NCI-H2227 (cell line): ENCODE measurements around the gene TARBP1.

Experiments
- DNase-seq: peaks from one replicate; lab custom pipeline; 2025; ENCODE audit not compliant: unreplicated experiment; lab: John Stamatoyannopoulos, UW

The TARBP1 gene

DNA sequence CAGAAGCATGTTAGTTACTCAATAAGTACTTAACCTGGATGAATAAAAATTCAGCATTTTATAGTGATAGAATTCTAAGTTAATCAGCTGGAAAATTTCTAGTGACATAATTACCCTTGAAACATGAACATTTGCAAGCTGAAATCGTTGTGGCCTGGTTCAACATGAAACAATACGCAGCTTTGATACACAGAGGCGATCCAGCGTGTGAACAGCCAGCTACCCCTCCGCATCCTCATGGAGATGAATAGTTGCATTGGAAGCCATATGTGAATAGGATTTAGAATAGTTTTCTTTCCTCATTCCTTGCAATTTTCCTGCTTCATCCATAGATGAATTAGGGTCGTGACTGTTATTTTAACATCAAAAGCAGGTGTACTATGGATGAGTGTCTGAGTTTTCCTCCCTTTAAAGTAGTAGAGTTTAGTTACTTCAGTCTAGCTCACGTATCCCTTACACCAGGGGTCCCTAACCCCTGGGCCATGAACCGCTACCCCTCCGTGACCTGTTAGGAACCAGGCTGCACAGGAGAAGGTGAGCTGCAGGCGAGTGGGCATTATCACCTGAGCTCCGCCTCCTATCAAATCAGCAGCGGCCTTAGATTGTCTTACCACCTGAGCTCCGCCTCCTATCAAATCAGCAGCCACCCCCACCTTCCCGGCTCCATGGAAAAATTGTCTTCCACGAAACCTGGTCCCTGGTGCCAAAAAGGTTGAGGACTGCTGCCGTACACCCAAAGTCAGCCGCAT, 6.2 kb upstream of the TARBP1 start:
- DNase-seq: no peak

DNA sequence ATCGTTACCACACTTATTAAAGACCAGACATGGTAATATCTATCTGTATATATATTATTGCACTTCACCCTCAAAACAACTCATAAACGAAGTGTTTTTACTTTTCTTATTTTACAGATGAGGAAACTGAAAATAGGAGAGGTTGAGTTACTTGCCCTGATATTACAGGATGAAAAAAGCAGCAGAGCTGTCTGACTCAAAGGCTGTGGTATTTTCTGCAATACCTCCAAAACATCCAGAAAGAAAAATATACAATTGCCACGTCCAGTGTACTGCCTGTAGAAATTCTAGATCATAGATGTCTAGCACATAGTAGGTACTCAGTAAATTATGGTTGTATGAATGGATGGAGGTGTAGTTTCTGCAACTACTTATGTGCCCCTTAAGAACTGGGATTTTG, 5.2 kb upstream of the TARBP1 start:
- DNase-seq: no peak

DNA sequence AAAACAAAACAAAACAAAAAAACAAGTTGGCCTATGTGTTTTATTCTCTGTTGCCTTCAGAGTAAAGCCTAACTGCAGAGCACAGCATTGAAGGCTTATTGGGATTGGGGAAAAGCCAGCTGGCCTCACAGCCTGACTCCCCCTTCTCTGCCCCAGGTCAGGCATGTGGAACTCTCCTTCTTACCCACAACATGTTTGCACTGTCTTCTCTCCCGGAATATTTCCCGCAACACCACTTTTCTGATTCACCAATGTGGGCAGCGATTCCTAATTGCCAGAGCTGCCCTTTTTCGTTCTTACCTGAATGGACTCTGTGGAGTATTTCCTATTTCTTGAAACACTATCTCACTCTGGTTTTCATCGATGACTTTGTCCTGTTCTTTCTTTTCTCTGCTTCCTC, 2.8 kb upstream of the TARBP1 start:
- no peak for DNase-seq

DNA sequence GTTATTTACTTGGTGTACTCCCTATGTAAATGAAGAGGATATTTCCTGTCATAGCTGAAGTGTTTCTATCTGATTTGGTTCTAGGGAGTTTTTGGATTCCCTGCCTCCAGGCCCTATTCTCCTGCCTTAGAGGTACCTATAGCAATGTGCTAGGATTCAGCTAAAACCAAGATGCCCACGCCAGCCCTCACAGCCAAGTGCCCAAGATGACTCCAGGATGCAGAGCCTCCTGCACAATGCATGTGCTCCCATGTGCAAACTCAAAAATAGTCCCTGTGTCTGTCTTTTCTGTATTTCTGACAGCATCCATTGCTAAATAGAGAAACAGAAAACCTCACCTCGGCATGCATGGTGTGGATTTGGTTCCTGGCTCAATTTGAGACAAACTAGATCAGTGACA, 887 bp upstream of the TARBP1 start:
- DNase-seq: no peak

DNA sequence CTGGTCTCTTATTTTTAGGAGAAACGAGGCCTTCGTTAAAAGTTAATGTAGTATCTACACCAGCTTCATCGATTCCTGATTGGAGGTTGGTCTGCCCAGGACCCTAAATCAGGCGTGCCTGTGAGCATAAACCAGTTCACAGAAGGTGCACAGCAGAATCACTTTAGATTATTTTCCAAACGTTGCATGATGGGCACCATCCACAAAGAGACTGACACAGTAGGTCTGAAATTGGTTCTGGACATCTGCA, 256 bp upstream of the TARBP1 start:
- no peak for DNase-seq

DNA sequence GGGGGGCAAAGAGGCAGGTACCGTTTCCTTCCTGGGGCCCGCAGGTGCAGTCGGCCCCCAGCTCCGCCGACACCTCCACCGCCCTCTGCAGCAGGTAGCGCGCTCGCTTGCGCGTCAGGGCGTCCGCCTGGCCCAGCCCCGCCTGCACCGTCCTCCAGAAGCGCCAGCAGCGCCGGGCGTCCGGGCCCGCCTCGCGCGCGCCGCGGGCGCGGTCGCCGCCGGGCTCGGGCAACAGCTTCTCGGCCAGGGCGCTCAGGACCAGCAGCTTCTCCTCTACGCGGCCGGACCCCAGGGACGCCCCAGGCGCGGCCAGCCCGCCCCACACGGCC, 863 bp downstream of the TARBP1 start:
- peak; percentile 77 for DNase-seq

DNA sequence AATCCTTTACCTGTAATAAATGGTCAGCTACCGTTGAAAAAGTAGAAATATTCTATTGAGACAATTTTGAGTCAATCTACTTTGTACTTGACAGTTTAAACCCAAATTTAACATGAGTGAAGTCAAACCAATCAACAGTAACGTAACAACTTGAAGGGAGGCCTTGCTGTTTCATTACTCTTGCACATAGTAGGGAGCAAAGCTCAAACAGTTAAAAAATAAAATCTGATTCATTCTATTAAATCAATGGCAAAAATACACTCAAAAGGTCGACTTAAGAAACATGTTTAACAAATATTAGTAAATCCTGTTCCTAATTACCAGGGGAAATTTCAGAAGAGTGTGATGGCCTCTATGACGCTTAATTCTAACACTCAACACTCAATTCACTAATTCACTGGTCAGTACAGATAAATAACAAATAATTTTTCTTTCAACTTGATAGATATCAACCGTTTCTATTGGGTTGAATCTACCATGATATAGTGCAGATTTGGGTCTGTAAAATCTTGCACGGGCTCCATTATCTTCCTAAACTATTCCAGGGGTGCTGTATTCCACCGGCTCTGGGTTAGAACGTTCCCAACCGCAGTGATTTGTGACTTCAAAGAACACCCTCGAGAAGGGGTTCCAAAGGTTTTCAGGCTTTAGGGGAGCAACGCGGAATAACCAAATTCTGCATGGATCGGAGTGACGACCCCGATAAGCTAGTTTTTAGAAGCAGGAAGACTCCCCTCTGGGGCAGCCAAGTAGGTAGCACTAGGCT, 1.4 kb downstream of the TARBP1 start:
- no peak for DNase-seq

DNA sequence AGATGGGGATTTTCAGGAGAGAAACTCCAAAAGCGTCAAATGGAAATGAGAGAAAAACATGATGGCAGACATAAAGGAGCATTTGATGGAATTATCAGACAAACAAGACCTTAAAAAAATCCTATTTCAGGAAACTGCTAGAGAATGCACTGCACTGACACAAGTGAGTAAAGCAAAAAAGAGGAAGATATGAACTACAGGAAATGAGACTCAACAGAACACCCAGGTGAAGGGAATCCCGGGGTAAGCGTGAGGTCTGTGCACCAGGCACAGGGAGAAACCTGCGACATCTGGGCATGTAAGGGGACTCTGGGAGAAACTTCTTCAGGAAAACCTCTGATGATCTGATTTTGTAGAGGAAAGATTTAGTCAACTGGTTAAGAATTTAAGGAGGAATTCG, 2.8 kb downstream of the TARBP1 start:
- no peak for DNase-seq

DNA sequence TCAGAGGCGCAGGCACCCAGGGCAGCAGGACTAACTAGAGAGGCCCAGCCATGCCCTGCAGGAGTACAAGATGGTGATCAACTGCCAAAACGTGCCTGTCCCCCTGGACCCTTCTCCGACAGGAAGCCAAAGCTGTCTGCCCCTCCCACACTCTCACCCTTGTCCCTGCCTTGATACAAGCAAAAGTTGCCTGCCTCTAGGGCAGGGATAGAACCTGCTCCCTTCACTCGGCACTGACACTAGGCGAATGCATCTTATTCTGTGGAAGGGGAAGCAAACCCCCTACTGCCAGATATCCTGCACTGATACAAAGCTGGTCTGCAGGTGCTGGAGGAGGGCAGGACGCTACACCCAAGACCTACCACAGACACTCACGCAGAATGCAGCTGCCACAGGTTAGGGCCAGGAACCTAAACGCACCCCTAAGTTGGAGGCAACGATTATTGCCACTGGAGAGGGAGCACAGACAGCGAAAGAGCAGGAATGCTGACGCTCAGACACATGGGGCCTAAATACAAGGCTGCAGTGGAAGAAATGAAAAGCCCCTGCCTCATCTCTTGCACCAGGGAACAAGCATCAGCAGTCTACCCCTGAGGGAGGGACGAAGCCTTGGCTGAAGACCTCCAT, 3.7 kb downstream of the TARBP1 start:
- no peak for DNase-seq

DNA sequence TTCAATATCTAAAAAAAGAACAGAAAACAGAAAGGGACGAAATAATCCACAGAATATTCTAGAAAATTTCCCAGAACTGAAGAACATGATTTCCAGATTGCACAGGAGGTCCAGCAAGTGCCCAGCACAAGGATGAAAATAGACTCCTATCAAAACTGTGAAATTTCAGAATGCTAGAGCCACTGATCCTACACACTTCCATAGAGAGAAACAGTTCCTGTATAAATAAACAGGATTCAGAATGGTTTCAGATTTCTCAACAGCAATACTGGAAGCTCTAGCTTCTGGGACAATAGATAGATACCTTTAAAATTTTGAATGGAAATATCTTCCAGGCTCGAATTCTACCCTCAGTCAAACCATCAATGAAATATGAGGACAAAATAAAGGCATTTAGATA, 4.6 kb downstream of the TARBP1 start:
- DNase-seq: no peak

DNA sequence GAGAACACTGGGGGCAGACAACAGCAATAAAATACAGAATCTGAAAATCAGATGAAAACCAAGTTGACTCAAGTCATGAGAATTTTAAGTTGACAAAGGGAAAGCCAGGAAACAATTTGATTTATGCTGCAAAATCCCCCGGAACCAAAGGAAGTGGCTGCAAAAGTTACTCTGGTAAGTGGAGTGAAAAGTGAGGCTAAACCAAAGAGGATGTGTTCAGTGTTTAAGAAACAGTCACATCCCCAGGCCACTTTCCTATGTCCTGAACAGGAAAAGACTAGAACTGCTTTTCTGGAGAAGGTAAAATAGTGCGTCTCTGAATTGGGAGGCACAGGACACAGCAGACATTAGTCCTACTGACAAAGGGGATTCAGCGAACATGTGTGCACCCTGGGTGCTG, 5.9 kb downstream of the TARBP1 start:
- no peak for DNase-seq

DNA sequence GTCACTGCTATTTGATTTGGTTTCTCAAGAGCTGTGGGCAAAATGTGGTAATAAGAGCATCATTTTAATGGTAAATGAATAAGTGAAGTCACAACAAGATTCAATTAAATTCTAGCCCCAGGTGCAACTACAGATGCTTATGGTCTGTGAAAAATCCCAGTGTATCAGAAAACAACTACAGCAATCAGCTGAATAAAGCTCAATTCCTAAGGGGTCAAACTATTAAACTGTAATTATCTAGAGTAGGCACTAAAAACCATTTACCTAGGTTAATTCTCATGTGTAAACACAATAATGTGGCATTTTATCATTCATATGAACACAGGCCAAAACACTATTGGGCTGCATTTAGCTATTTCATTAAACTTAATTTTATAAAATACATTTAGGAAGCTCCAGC, 9.6 kb downstream of the TARBP1 start:
- no peak for DNase-seq

DNA sequence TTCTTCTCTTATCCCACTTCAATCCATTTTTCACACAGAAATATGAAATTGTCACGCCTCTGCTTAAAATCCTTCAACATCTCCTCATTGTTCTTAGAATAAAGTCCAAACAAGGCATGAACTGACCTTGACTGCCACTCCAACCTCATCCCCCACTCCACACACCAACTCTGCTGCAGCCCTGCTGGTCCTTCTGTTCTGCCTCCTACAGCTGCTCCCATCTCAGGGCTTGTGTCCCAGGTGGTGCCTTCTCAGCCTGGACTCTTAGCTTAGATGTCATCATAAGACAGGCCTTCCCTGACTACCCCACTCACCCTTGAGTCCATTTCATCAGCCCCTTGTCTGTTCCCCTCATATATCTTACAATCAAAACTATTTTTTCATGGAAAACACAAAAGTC, 10.4 kb downstream of the TARBP1 start:
- no peak for DNase-seq

DNA sequence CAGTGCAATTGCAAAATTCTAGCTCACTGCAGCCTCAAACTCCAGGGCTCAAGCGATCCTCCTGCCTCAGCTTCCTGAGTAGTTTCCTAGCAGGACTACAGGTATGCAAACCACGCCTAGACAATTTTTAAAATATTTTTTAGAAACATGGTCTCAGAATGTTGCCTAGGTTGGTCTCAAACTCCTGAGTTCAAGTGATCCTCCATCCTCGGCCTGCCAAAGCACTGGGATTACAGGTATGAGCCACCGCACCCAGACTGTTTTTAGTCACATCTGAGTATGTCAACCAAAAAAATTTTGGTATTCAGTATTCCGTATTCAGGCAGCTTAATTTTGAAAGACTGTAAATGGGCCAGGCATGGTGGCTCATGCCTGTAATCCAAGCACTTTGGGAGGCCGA, 11.2 kb downstream of the TARBP1 start:
- DNase-seq: no peak

DNA sequence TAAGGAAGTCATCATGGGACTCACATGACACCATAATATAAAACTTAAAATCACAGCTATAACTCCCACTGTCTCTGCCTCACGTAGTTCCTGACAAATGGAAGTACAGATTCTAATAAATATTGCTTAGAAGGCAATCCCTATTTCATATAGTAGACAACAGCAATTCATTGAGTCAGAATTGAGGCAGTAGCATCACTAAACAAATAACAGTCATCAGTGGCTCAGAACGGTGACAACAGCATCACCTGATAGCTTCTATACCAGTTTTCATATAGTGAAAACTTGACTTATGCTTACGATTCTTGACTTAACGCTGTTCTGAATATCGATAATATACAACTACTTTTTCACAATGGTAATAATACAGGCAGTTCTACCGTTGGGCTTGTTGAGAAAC, 12.0 kb downstream of the TARBP1 start:
- DNase-seq: no peak

DNA sequence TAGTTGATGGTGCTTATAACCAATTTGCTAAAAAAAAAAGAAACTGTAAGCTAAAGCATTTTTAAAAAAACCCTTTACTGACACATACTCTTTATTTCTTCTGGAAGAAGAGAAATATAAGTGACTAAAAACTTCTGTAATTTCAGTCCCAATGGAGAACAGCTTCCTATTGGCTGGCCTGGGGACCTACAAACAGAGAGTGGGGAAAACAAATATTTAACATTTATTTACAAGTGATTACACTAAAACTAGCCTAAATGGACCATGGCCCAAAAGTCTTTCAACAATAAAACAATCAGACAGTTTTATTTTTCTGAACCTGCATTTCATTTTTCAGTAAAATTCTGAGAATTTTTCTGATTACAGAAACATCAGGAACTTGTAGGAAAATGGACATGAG, 15.2 kb downstream of the TARBP1 start:
- no peak for DNase-seq

DNA sequence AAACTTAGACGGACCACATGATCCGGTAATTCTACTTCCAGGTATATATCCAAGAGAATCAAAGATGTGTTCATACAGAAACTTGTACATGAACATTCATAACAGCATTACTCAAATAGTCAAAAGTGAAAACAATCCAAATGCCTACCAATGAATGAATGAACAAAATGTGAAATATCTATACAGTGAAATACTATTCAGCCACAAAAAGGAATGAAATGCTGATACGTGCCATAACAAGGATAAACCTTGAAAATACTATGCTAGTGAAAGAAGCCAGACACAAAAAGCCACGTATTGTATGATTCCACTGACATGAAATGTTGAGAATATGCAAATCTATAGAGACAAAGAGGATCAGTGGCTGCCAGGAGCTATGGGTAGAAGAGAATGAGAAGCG, 18.3 kb downstream of the TARBP1 start:
- no peak for DNase-seq

DNA sequence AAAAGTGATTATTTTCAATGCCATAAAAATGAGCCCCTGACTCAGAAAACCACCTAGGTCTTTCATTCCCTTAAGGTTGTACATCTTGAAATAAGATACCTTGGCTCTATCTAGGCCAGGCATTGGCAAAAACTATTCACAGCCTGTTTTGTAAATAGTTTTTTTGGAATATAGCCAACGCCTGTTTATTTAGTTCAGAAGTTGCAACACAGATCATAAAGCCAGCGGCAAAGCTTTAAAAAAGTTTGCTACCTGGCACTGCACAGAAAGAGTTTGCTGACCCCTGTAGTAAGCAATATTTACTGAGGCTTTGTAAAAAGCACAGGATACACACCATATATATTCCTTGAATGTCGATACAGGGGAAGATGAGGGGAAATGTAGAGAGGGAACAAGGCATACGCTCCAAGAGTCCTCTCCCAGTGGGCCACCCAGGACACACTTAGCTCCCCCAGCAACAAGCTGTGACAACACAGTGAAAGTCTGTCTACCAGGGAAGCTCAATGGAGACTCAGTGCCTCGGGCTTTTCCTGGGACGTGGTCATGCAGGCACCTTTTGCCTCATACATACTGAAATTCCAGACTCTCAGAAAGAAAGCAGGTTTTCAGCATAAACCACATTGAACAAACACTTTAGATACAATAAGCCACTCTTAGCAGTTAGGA, 20.5 kb downstream of the TARBP1 start:
- DNase-seq: no peak

DNA sequence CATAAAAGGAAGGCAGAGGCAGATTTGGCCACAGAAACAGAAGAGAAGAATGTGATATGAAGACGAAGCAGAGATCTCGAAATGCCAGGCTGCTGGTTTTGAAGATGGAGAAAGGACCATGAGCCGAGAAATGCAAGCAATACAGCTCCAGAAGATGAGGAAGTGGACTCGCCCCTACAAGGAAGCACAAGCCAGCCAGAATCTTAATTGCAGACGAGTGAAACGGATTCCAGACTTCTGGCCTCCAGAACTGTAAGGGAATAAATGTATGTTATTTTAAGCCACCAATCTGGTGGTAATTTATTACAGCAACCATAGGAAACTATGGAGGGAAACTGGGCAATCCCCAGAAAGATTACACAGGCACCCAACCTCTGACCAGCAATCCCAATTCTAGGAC, 24.1 kb downstream of the TARBP1 start:
- DNase-seq: no peak

DNA sequence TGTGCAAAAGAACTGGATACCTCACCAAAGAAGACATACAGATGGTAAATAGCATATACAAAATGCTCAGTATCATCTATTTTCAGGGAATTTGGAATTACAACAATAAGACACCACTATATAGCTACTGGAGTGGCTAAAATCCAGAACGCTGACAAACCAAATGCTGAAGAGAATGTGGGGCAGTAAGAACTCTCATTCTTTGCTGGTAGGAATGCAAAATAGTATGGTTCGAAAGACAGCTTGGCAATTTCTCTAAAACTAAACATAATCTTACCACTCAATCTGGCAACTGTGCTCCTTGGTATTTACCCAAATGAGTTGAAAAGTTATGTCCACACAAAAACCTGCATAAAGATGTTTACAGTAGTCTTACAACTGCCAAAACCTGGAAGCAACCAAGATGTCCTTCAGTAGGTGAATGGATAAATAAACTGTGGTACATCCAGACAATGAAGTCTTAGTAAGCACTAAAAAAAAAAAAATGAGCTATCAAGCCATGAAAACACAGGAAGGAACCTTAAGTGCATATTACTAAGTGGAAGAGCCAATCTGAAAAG, 26.5 kb downstream of the TARBP1 start:
- no peak for DNase-seq

DNA sequence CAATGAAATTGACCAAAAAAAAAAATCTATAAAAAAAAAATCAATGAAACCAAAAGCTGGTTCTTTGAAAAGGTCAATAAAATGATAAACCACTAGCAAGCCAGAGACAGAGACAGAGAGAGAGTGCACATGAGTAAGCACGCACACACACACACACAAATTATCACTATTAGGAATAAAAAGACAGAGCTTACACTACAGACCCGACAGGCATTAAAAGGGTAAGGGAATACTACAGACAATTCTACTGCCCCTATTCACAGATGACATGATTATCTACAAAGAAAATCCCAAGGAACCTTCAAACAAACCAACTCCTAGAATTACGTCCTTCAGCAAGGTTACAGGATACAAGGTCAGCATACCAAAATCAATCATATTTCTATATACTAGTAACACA, 38.6 kb downstream of the TARBP1 start:
- DNase-seq: no peak

DNA sequence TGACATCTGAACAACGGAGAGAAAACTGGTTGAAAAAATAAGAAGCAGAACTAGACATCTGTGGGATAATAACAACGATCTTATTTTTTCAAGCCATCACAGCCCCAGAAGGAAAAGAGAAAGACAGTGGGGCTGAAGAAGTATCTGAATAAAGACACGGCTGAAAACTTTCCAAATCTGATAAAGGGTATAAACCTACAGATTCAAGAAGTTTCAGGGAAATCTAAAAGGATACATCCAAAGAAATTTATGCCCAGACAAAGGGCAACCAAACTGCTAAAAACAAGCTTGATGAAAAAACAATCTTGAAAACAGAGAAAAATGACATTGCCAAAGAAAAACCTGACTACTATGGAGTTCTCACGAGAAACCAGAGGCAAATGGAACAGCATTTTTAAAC, 40.4 kb downstream of the TARBP1 start:
- DNase-seq: no peak
